ENCODE data around the gene PDCD2L.

DNA sequence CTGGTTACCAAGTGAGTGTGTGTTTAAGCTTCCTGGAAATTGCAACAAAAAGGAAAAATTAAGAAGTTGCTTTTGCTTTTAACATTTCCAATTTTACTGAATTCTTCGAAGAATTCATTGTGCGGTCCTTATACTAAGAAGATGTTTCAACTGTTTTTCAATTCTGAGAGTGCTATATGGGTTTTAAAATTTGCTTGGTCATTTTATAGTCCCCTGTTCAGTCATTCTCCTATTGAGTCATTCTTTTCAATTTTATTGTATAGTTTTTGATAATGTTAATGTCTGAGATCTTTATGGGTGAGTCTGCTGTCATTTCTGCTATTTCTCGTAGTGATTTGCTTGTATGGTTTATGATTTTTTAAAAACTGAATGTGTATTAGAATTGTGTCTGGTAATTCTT is 50.5 kb downstream of the PDCD2L start:
- TF ChIP-seq, protein P1, sequence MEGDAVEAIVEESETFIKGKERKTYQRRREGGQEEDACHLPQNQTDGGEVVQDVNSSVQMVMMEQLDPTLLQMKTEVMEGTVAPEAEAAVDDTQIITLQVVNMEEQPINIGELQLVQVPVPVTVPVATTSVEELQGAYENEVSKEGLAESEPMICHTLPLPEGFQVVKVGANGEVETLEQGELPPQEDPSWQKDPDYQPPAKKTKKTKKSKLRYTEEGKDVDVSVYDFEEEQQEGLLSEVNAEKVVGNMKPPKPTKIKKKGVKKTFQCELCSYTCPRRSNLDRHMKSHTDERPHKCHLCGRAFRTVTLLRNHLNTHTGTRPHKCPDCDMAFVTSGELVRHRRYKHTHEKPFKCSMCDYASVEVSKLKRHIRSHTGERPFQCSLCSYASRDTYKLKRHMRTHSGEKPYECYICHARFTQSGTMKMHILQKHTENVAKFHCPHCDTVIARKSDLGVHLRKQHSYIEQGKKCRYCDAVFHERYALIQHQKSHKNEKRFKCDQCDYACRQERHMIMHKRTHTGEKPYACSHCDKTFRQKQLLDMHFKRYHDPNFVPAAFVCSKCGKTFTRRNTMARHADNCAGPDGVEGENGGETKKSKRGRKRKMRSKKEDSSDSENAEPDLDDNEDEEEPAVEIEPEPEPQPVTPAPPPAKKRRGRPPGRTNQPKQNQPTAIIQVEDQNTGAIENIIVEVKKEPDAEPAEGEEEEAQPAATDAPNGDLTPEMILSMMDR (IDR thresholded peaks at IDR 0.05): no peak
- no peak for TF ChIP-seq POLR2A (IDR thresholded peaks at IDR 0.05)
